ENCODE measurements around the gene FXYD3. TPM values are rescaled to one million over a fixed set of nuclear protein-coding genes. Genes with fewer than 3 reads are reported as not detected.

FXYD3 gene
- total RNA-seq, 2 experiments from 2014 or later, result not detected

- ATAC-seq, result no peak
- CTCF ChIA-PET, result interaction anchor here (0.5 kb wide), 1 partner anchor 44 kb away, joined by 3 read pairs; no protein-coding TSS in a partner anchor
- H3K4me1 Mint-ChIP-seq, result peaks cover 55% of the 10 kb centered on the region
- intact Hi-C loops (cut with DNase I, micrococcal nuclease), result loop anchor here (1.0 to 10.0 kb wide), 7 partner anchors 15 to 489 kb away; partner anchors contain the start of genes USF2 (in 2 of the 2), COX6B1 (in 1 of the 2), ETV2 (in 1 of the 2) and FFAR1 (in 1 of the 2)
- peak overlapping the region; percentile 96 for H3K4me3 Mint-ChIP-seq
- H3K27ac Mint-ChIP-seq, result peak overlapping the region; percentile 99
- POLR2A ChIA-PET, result no interaction called here
- H3K9me3 Mint-ChIP-seq (ENCODE audit: low read depth), result no peaks in the 10 kb centered on the region
- H3K36me3 Mint-ChIP-seq (ENCODE audit: low read depth), result peaks cover 60% of the 10 kb centered on the region
- no peaks in the 10 kb centered on the region for H3K27me3 Mint-ChIP-seq
- DNase-seq, result no peak
Measured at GRCh38 chr19:35155981-35156672, 40.5 kb downstream of the FXYD3 start.

DNA sequence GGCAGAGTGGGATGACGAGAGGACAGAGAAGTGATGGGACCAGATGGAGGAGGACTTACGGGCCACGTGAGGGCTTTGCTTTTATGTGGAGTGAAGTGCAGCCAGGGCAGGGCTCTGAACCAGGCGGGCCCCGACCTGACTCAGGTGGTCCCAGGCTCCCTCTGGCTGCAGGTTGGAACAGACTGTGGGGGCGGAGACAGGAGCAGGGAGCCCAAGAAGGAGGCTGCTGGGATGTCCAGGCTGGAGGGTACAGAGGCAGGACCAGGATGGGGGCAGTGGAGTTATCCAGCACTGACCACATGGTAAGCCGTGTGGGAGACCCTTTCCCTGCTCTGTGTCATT is 41.0 kb downstream of the FXYD3 start:
- peak overlapping the region; percentile 96 for H3K4me3 Mint-ChIP-seq
- H3K36me3 Mint-ChIP-seq (ENCODE audit: low read depth), result peaks cover 65% of the 10 kb centered on the region
- peak overlapping the region; percentile 99 for H3K27ac Mint-ChIP-seq
- ChIA-PET POLR2A (no interaction called here), CTCF (interaction anchor here (1.8 kb wide), 1 partner anchor 12 kb away, joined by 7 read pairs; no protein-coding TSS in a partner anchor)
- no peak for DNase-seq
- peaks cover 3% of the 10 kb centered on the region for H3K9me3 Mint-ChIP-seq (ENCODE audit: low read depth)
- H3K27me3 Mint-ChIP-seq, result no peaks in the 10 kb centered on the region
- H3K4me1 Mint-ChIP-seq, result peaks cover 58% of the 10 kb centered on the region
- no peak for ATAC-seq
- intact Hi-C loops (cut with DNase I, micrococcal nuclease), result loop anchor here in 1 of 2 experiments (10.0 kb wide), 1 partner anchor 488 kb away; the partner anchor contains the start of genes COX6B1 and ETV2

DNA sequence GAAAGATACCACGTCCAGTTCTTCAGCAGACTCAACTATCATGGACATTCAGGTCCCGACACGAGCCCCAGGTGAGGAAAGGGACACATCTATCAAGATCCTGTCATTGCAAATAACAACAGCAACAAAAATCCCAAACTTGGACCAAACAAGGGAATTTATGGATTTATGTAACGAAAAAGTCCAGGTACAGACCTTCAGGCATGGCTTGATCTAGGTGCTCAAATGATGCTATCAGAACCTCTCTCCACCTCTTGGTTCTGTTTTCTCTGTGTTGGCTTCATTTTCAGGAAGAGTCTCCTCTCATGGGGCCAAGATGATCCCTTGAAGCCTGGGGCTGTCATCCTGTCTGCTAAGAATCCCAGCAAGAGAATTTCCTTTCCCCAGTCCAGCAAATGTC is 41.8 kb downstream of the FXYD3 start:
- H3K27ac Mint-ChIP-seq, result peak overlapping the region; percentile 78
- CTCF ChIA-PET, result interaction anchor here (1.8 kb wide), 2 partner anchors 13 to 14 kb away, joined by 5 to 7 read pairs; partner anchors contain the start of gene FXYD7

GRCh38 chr19:35159606-35160005 is 44.0 kb downstream of the FXYD3 start:
- intact Hi-C loops (cut with DNase I, micrococcal nuclease), result loop anchor here in 1 of 2 experiments (10.0 kb wide), 1 partner anchor 485 kb away; the partner anchor contains the start of genes COX6B1 and ETV2
- Mint-ChIP-seq H3K27ac (peak overlapping the region; percentile 32), H3K27me3 (no peaks in the 10 kb centered on the region), H3K4me1 (peaks cover 45% of the 10 kb centered on the region), H3K4me3 (no peak overlapping the region), H3K36me3 (ENCODE audit: low read depth) (peaks cover 95% of the 10 kb centered on the region), H3K9me3 (ENCODE audit: low read depth) (peaks cover 26% of the 10 kb centered on the region)
- no peak for DNase-seq
- ChIA-PET CTCF (interaction anchor here (0.8 to 0.9 kb wide), 2 partner anchors 98 to 123 kb away, joined by 3 read pairs; partner anchors contain the start of gene HAMP), POLR2A (no interaction called here)
- ATAC-seq, result no peak

More for the DNA sequence above, 41.8 kb downstream of the FXYD3 start:
- Mint-ChIP-seq H3K9me3 (ENCODE audit: low read depth) (peaks cover 8% of the 10 kb centered on the region), H3K36me3 (ENCODE audit: low read depth) (peaks cover 73% of the 10 kb centered on the region), H3K27me3 (no peaks in the 10 kb centered on the region), H3K4me3 (peak overlapping the region; percentile 34), H3K4me1 (peaks cover 55% of the 10 kb centered on the region)
- ATAC-seq, result no peak
- intact Hi-C loops (cut with DNase I, micrococcal nuclease), result loop anchor here in 1 of 2 experiments (10.0 kb wide), 1 partner anchor 487 kb away; the partner anchor contains the start of genes COX6B1 and ETV2
- POLR2A ChIA-PET, result no interaction called here
- DNase-seq, result no peak

DNA sequence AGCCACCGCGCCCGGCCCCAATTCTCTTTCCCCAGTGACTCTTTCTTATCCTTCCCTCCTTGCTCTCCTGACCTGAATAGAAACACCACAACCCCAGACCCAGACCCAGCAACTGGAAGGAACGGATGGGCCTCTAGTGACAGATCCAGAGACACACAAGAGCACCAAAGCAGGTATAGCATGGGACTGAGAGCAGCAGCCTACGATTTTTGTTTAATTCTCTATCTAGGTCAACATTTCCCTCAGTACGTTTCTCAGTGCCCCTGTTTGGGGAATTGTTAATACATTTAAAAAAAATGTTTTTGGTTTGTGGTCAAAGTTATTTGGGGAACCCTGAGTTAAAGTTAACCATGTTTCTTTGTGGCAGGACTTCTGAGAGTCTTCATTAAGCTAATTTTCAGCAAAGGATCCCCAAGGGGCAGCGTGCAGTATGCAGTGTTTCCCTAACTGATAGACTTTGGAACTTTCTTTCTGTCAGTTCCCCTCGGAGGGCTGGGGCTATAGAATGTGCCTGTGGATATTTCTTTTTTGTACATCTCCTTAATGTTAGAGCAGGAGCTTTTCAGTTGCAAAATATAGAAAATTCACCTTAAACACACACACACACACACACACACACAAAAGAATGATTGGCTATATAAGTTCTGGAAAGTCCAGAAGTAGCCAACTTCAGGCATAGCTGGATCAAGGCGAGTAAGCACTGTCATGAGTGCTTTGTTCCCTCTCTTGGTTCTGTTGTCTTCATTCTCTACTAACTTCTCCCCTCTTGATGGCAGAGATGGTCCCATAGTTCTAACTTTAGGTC is 45.2 kb downstream of the FXYD3 start:
- ATAC-seq (peak; percentile 17), DNase-seq (no peak)
- Mint-ChIP-seq H3K36me3 (ENCODE audit: low read depth) (peaks cover 100% of the 10 kb centered on the region), H3K4me3 (no peak overlapping the region), H3K27me3 (no peaks in the 10 kb centered on the region), H3K9me3 (ENCODE audit: low read depth) (peaks cover 32% of the 10 kb centered on the region), H3K27ac (peak overlapping the region; percentile 29), H3K4me1 (peaks cover 48% of the 10 kb centered on the region)
- intact Hi-C loops (cut with DNase I, micrococcal nuclease), result no loop called here
- ChIA-PET CTCF (interaction anchor here (2.5 kb wide), 1 partner anchor 20 kb away, joined by 8 read pairs; no protein-coding TSS in a partner anchor), POLR2A (interaction anchor here (0.7 kb wide), 1 partner anchor 14 kb away, joined by 5 read pairs; no protein-coding TSS in a partner anchor)

- H3K27ac Mint-ChIP-seq, result peak overlapping the region; percentile 29
- ChIA-PET CTCF (interaction anchor here (2.5 kb wide), 1 partner anchor 20 kb away, joined by 8 read pairs; no protein-coding TSS in a partner anchor), POLR2A (interaction anchor here (0.7 kb wide), 1 partner anchor 15 kb away, joined by 5 read pairs; no protein-coding TSS in a partner anchor)
- H3K4me1 Mint-ChIP-seq, result peaks cover 47% of the 10 kb centered on the region
- H3K36me3 Mint-ChIP-seq (ENCODE audit: low read depth), result peaks cover 100% of the 10 kb centered on the region
- intact Hi-C loops (cut with DNase I, micrococcal nuclease), result no loop called here
- DNase-seq, result no peak
- peak; percentile 33 for ATAC-seq
- H3K27me3 Mint-ChIP-seq, result no peaks in the 10 kb centered on the region
- peaks cover 38% of the 10 kb centered on the region for H3K9me3 Mint-ChIP-seq (ENCODE audit: low read depth)
- H3K4me3 Mint-ChIP-seq, result no peak overlapping the region
Measured at GRCh38 chr19:35161434-35161743, 45.8 kb downstream of the FXYD3 start.

DNA sequence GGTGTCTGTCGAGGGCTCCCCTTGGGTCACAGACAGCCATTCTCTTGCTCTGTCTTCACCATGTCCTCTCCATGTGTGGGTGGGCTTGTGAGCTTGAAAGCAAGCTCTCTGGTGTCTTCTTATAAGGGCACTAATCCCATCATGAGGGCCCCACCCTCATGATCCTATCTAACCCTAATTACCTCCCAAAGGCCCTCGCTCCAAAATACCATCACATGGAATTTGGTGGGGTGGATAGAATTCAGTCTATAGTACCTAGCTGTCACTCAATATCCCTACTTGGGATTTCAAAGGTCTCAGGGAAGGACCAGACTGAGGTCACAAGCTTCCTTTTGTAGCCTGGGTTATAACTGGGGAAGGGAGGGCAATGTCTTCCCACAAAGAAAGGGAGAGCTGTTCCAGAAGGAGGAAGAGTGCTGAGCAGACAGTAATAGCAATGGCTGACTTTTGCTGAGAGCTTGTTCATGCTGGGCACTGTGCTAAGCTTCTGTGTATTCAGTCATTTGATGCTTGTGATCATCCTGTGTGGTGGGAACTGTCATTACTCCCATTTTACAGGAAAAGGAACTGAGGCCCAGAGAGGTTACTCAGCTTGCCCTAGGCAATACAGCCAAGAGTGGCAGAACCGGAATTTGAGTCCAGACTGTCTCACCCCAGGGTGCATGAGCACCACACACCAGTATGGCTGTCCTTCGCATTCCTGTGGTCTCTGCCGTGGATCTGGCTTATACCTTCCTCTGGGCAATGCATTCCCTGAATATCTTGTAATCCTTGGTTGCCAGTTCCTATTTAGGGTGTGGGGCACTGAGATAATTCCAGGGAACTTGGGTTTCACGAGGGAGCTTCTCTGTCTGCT is 47.1 kb downstream of the FXYD3 start:
- POLR2A ChIA-PET, result no interaction called here
- peak overlapping the region; percentile 51 for H3K27ac Mint-ChIP-seq
- H3K36me3 Mint-ChIP-seq (ENCODE audit: low read depth), result peaks cover 100% of the 10 kb centered on the region
- no peak for DNase-seq
- H3K9me3 Mint-ChIP-seq (ENCODE audit: low read depth), result peaks cover 41% of the 10 kb centered on the region
- ATAC-seq, result no peak
- H3K4me3 Mint-ChIP-seq, result no peak overlapping the region
- CTCF ChIA-PET, result interaction anchor here (0.6 to 2.5 kb wide), 6 partner anchors 9 to 415 kb away, joined by 3 to 8 read pairs (median 4); partner anchors contain the start of gene FXYD5
- intact Hi-C loops (cut with DNase I, micrococcal nuclease), result no loop called here
- no peaks in the 10 kb centered on the region for H3K27me3 Mint-ChIP-seq
- peaks cover 47% of the 10 kb centered on the region for H3K4me1 Mint-ChIP-seq

DNA sequence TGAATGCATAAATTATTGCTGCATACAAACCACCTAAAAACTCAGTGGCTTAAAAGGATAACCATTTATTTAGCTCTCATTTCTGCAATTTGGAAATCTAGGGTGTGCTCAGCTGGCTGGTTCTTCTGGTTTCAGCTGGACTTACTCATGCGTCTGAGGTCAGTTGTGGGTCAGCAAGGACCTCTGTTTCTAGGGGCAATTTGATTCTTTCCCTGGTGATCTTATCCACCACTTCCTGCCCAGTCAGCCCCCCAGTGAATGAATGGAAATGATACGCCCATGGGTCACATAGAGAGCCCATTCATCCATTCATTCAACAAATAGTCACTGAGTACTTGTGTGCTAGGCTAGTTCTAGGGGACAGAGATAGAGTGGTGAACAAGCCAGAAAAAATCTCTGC is 48.8 kb downstream of the FXYD3 start:
- Mint-ChIP-seq H3K27me3 (no peaks in the 10 kb centered on the region), H3K9me3 (ENCODE audit: low read depth) (peaks cover 41% of the 10 kb centered on the region), H3K4me1 (peaks cover 46% of the 10 kb centered on the region), H3K36me3 (ENCODE audit: low read depth) (peaks cover 92% of the 10 kb centered on the region), H3K4me3 (no peak overlapping the region), H3K27ac (no peak overlapping the region)
- no peak for ATAC-seq
- intact Hi-C loops (cut with DNase I, micrococcal nuclease), result no loop called here
- CTCF ChIA-PET, result no interaction called here
- no peak for DNase-seq
- POLR2A ChIA-PET, result interaction anchor here (0.6 to 0.7 kb wide), 2 partner anchors 101 to 585 kb away, joined by 3 read pairs; no protein-coding TSS in a partner anchor

GRCh38 chr19:35165200-35166058 is 49.8 kb downstream of the FXYD3 start:
- Mint-ChIP-seq H3K27me3 (no peaks in the 10 kb centered on the region), H3K9me3 (ENCODE audit: low read depth) (peaks cover 41% of the 10 kb centered on the region), H3K27ac (peak overlapping the region; percentile 59), H3K4me1 (peaks cover 46% of the 10 kb centered on the region), H3K4me3 (no peak overlapping the region), H3K36me3 (ENCODE audit: low read depth) (peaks cover 90% of the 10 kb centered on the region)
- CTCF ChIA-PET, result no interaction called here
- ATAC-seq (no peak), DNase-seq (no peak)
- POLR2A ChIA-PET, result no interaction called here
- intact Hi-C loops (cut with DNase I, micrococcal nuclease), result no loop called here

All from activated CD4-positive, alpha-beta T cell treated with anti-CD3 and anti-CD28 coated beads for 36 hours (primary cell).